Measurements from ENCODE around the gene EXOC7. TPM values are rescaled to one million over a fixed set of nuclear protein-coding genes. Genes with fewer than 3 reads are reported as not detected.

EXOC7 gene
- polyA plus RNA-seq, 3 donors: 30.7 to 86.5 (median 42.4) TPM

DNA sequence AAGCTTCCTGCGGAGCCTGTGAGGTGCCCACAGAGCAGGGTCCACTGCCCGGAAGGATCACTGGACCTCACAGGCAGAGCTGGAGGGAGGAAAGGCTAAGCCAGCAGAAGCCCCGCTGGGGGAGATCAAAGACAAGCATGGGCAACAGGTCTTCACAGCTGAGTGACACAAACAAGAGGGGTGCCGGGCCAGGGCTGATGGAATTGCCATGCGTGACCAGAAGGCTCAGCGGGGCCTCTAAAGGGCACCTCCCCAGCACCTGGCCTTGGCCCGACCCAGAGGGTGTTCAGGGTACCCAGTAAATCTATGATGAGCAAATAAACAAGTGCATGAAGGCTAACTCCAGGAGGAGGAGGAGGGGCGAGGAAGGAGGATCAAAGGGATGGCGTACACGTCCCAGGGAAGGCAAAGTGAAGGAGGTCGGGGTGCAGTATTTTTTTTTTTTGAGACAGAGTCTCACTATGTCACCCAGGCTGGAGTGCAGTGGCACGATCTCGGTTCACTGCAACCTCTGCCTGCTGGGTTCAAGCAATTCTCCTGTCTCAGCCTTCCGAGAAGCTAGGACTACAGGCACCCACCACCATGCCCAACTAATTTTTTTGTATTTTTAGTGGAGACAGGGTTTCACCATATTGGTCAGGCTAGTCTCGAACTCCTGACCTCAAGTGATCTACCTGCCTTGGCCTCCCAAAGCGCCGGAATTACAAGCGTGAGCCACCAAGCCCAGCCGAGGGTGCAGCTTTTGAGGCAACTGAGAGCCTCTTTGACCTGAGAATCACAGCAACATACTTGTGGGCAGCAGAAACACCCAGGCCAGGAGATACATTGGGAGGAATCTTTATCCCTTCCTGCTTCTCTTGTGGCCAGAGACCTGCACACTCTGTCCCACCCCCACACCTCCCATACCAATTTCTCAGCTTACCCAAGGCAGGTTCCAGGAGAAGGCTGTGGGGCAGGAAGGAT, 16.1 kb upstream of the EXOC7 start:
- Histone ChIP-seq H3K36me3 (replicated peaks in 1 of 2; ENCODE audit: control insufficient read depth in 1 of 2, insufficient read depth in 2 of 2, low read length in 2 of 2) (no peaks in the 10 kb centered on the region), H3K4me1 (ENCODE audit: control insufficient read depth in 1 of 2, insufficient read depth in 2 of 2, low read length in 2 of 2) (peaks cover 10 to 20% of the 10 kb centered on the region in 2 donors), H4K20me1 (ENCODE audit: insufficient read depth, low read length) (no peaks in the 10 kb centered on the region), H3K27ac (ENCODE audit: low read depth in 1 of 2, low read length in 2 of 2) (no peak overlapping the region), H3K4me3 (replicated peaks in 1 of 3; ENCODE audit: low read depth in 2 of 3, low read length in 3 of 3) (no peak overlapping the region), H3K27me3 (ENCODE audit: control insufficient read depth in 2 of 2, insufficient read depth in 2 of 2, low read length in 2 of 2) (no peaks in the 10 kb centered on the region), H2AFZ (ENCODE audit: insufficient read depth, low read depth, low read length, poor library complexity, severe bottlenecking) (no peak overlapping the region), H3K79me2 (ENCODE audit: insufficient read depth, low read length) (no peaks in the 10 kb centered on the region), H3K9me3 (replicated peaks in 1 of 2; ENCODE audit: control insufficient read depth in 1 of 2, insufficient read depth in 1 of 2, low read length in 2 of 2) (no peaks in the 10 kb centered on the region), H3K9ac (ENCODE audit: insufficient read depth, low read length, poor library complexity, severe bottlenecking) (no peak overlapping the region), H3K4me2 (replicated peaks; ENCODE audit: extremely low read depth, low read length, poor library complexity, severe bottlenecking) (no peak overlapping the region)
- H3K27ac Mint-ChIP-seq: no peak overlapping the region
- TF ChIP-seq, protein P1, sequence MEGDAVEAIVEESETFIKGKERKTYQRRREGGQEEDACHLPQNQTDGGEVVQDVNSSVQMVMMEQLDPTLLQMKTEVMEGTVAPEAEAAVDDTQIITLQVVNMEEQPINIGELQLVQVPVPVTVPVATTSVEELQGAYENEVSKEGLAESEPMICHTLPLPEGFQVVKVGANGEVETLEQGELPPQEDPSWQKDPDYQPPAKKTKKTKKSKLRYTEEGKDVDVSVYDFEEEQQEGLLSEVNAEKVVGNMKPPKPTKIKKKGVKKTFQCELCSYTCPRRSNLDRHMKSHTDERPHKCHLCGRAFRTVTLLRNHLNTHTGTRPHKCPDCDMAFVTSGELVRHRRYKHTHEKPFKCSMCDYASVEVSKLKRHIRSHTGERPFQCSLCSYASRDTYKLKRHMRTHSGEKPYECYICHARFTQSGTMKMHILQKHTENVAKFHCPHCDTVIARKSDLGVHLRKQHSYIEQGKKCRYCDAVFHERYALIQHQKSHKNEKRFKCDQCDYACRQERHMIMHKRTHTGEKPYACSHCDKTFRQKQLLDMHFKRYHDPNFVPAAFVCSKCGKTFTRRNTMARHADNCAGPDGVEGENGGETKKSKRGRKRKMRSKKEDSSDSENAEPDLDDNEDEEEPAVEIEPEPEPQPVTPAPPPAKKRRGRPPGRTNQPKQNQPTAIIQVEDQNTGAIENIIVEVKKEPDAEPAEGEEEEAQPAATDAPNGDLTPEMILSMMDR (IDR thresholded peaks at IDR 0.05): no peak
- H3K9me3 Mint-ChIP-seq: peaks cover 0 to 7% (median 2%) of the 10 kb centered on the region in 7 donors
- DNase-seq: no peak
- 88% methylated on average over 14 of the region's 19 CpGs for WGBS (ENCODE audit: insufficient coverage)
- H3K36me3 Mint-ChIP-seq: no peaks in the 10 kb centered on the region
- peaks cover 11% of the 10 kb centered on the region for H3K4me1 Mint-ChIP-seq
- intact Hi-C loops (cut with micrococcal nuclease): loop anchor here (2.0 to 10.0 kb wide), 5 partner anchors 58 to 285 kb away; no protein-coding TSS in a partner anchor
- peaks cover 8 to 25% (median 14%) of the 10 kb centered on the region in 3 donors for H3K27me3 Mint-ChIP-seq (ENCODE audit: low read depth in 3 of 3)
- no peak overlapping the region for H3K4me3 Mint-ChIP-seq

DNA sequence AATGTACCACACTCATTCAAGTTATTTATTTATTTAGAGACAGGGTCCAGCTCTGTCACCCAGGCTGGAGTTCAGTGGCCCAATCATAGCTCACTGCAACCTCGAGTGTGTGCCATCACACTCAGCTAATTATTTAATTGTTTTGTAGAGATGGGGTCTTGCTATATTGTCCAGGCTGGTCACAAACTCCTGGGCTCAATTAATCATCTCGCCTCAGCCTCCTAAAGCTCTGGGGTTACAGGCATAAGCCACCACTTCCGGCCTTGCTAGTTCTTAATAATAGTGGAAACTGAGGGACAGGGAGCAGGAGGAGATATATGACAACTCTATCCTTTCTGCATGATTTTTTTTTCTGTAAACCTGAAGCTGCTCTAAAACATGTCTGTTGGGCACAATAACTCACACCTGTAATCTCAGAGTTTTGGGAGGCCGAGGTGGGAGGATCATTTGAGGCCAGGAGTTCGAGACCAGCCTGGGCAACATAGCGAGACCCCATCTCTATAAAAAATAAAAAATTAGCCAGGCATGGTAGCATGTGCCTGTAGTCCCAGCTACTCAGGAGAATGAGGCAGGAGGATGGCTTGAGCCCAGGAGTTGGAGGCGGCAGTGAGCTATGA, 11.7 kb upstream of the EXOC7 start:
- H3K36me3 Mint-ChIP-seq: no peaks in the 10 kb centered on the region
- H3K4me3 ChIP-seq (replicated peaks in 1 of 3; ENCODE audit: low read depth in 2 of 3, low read length in 3 of 3): no peak overlapping the region
- intact Hi-C loops (cut with micrococcal nuclease): no loop called here
- peaks cover 9 to 38% (median 16%) of the 10 kb centered on the region in 3 donors for H3K27me3 Mint-ChIP-seq (ENCODE audit: low read depth in 3 of 3)
- no peak overlapping the region for H2AFZ ChIP-seq (ENCODE audit: insufficient read depth, low read depth, low read length, poor library complexity, severe bottlenecking)
- no peak for DNase-seq
- H3K27ac Mint-ChIP-seq: no peak overlapping the region
- H3K4me3 Mint-ChIP-seq: no peak overlapping the region
- peaks cover 0 to 2% of the 10 kb centered on the region in 2 donors for H3K27me3 ChIP-seq (ENCODE audit: control insufficient read depth in 2 of 2, insufficient read depth in 2 of 2, low read length in 2 of 2)
- H3K4me1 Mint-ChIP-seq: no peaks in the 10 kb centered on the region
- no peaks in the 10 kb centered on the region for H3K4me1 ChIP-seq (ENCODE audit: control insufficient read depth in 1 of 2, insufficient read depth in 2 of 2, low read length in 2 of 2)
- no peaks in the 10 kb centered on the region for H4K20me1 ChIP-seq (ENCODE audit: insufficient read depth, low read length)
- H3K27ac ChIP-seq (ENCODE audit: low read depth in 1 of 2, low read length in 2 of 2): no peak overlapping the region
- 100% methylated on average over 1 of the region's 7 CpGs for WGBS (ENCODE audit: insufficient coverage)
- TF ChIP-seq, protein P1 (IDR thresholded peaks at IDR 0.05): no peak
- no peaks in the 10 kb centered on the region for H3K36me3 ChIP-seq (replicated peaks in 1 of 2; ENCODE audit: control insufficient read depth in 1 of 2, insufficient read depth in 2 of 2, low read length in 2 of 2)
- no peak overlapping the region for H3K9ac ChIP-seq (ENCODE audit: insufficient read depth, low read length, poor library complexity, severe bottlenecking)
- no peaks in the 10 kb centered on the region for H3K9me3 ChIP-seq (replicated peaks in 1 of 2; ENCODE audit: control insufficient read depth in 1 of 2, insufficient read depth in 1 of 2, low read length in 2 of 2)
- H3K4me2 ChIP-seq (replicated peaks; ENCODE audit: extremely low read depth, low read length, poor library complexity, severe bottlenecking): no peak overlapping the region
- H3K9me3 Mint-ChIP-seq: peaks cover 0 to 8% (median 6%) of the 10 kb centered on the region in 7 donors
- H3K79me2 ChIP-seq (ENCODE audit: insufficient read depth, low read length): no peaks in the 10 kb centered on the region
